SK-N-SH treated with all-trans-retinoic acid at 6 μM for 48 hours (cell line): ENCODE measurements around the gene ZNF672.
A peak's percentile ranks its signal among the peaks of the same experiment; 100 is the strongest.

Experiments
- ATAC-seq: fragments of 200-7000 bp; cut with Tn5 transposase; 3 replicates; pipeline ENCODE4 v1.9.1; 2020; ENCODE audit warnings: mild to moderate bottlenecking, moderate library complexity
- ARNTL ChIP-seq: fragments of 450-650 bp; formaldehyde crosslinking; IDR thresholded peaks from 2 replicates; pipeline ENCODE4 v1.5.0; 2020; ENCODE audit warnings: low read depth, mild to moderate bottlenecking, moderate library complexity, borderline replicate concordance
- BACH2 ChIP-seq: fragments of 250-450 bp; sonication (Bioruptor Pico); IDR thresholded peaks from 2 replicates; pipeline ENCODE4 v1.9.0; 2021; ENCODE audit warnings: mild to moderate bottlenecking, borderline replicate concordance
- CSDC2 ChIP-seq: fragments of 250-450 bp; sonication (Bioruptor Pico); IDR thresholded peaks from 2 replicates; pipeline ENCODE4 v1.5.0; 2020; ENCODE audit warnings: mild to moderate bottlenecking, moderate library complexity
- CSRNP3 ChIP-seq: fragments of 250-450 bp; sonication (Bioruptor Pico); IDR thresholded peaks from 2 replicates; pipeline ENCODE4 v1.5.1; 2021; ENCODE audit warnings: mild to moderate bottlenecking, moderate library complexity
- ESRRG ChIP-seq: fragments of 250-450 bp; sonication (Bioruptor Pico); IDR thresholded peaks from 2 replicates; pipeline ENCODE4 v1.6.1; 2021; ENCODE audit warnings: mild to moderate bottlenecking
- GLIS3 ChIP-seq: fragments of 250-450 bp; sonication (Bioruptor Pico); IDR thresholded peaks from 2 replicates; pipeline ENCODE4 v1.5.0; 2020; ENCODE audit warnings: mild to moderate bottlenecking, moderate library complexity
- ISL1 ChIP-seq: fragments of 250-450 bp; sonication (Bioruptor Pico); IDR thresholded peaks from 2 replicates; pipeline ENCODE4 v2.1.2; 2022; ENCODE audit warnings: mild to moderate bottlenecking, moderate library complexity
- OSR1 ChIP-seq: fragments of 250-450 bp; sonication (Bioruptor Pico); IDR thresholded peaks from 2 replicates; pipeline ENCODE4 v1.8.0; 2022; ENCODE audit warnings: moderate library complexity, mild to moderate bottlenecking, inconsistent platforms
- PPARA ChIP-seq: fragments of 250-450 bp; sonication (Bioruptor Pico); IDR thresholded peaks from 2 replicates; pipeline ENCODE4 v1.5.0; 2020; ENCODE audit warnings: mild to moderate bottlenecking, borderline replicate concordance
- RARB ChIP-seq: fragments of 250-450 bp; sonication (Bioruptor Pico); IDR thresholded peaks from 2 replicates; pipeline ENCODE4 v1.8.0; 2021; ENCODE audit warnings: mild to moderate bottlenecking, moderate library complexity
- TCF4 ChIP-seq: fragments of 250-450 bp; sonication (Bioruptor Pico); IDR thresholded peaks from 2 replicates; pipeline ENCODE4 v1.8.0; 2021; ENCODE audit warnings: mild to moderate bottlenecking, moderate library complexity, borderline replicate concordance
- TOX ChIP-seq: fragments of 250-450 bp; sonication (Bioruptor Pico); IDR thresholded peaks from 2 replicates; pipeline ENCODE4 v1.8.0; 2021; ENCODE audit warnings: mild to moderate bottlenecking, moderate library complexity, borderline replicate concordance
- ZC3H10 ChIP-seq: fragments of 250-450 bp; sonication (Bioruptor Pico); IDR thresholded peaks from 2 replicates; pipeline ENCODE4 v1.5.1; 2021; ENCODE audit warnings: mild to moderate bottlenecking, moderate library complexity
- ZFP3 ChIP-seq: fragments of 250-450 bp; sonication (Bioruptor Pico); IDR thresholded peaks from 2 replicates; pipeline ENCODE4 v1.5.0; 2020; ENCODE audit warnings: mild to moderate bottlenecking, moderate library complexity
- ZFP30 ChIP-seq: fragments of 450-650 bp; formaldehyde crosslinking; IDR thresholded peaks from 2 replicates; pipeline ENCODE4 v1.5.0; 2022; ENCODE audit warnings: mild to moderate bottlenecking, moderate library complexity
- ZNF565 ChIP-seq: fragments of 450-650 bp; formaldehyde crosslinking; conservative IDR thresholded peaks from 2 replicates; pipeline ENCODE4 v1.5.0; 2020; ENCODE audit warnings: low read depth, mild to moderate bottlenecking, moderate library complexity
- ZNF8 ChIP-seq: fragments of 450-650 bp; formaldehyde crosslinking; IDR thresholded peaks from 2 replicates; pipeline ENCODE4 v1.5.0; 2020; ENCODE audit warnings: mild to moderate bottlenecking, moderate library complexity
- TF ChIP-seq, protein P1 (sequence below): fragments of 250-450 bp; sonication (Bioruptor Pico); IDR thresholded peaks from 2 replicates; pipeline ENCODE4 v1.5.1; 2020; ENCODE audit warnings: low read depth, mild to moderate bottlenecking, moderate library complexity
- TF ChIP-seq, protein P2 (sequence below): fragments of 250-450 bp; sonication (Bioruptor Pico); IDR thresholded peaks from 2 replicates; pipeline ENCODE4 v1.5.0; 2020; ENCODE audit warnings: mild to moderate bottlenecking, moderate library complexity

ZNF672 gene

DNA sequence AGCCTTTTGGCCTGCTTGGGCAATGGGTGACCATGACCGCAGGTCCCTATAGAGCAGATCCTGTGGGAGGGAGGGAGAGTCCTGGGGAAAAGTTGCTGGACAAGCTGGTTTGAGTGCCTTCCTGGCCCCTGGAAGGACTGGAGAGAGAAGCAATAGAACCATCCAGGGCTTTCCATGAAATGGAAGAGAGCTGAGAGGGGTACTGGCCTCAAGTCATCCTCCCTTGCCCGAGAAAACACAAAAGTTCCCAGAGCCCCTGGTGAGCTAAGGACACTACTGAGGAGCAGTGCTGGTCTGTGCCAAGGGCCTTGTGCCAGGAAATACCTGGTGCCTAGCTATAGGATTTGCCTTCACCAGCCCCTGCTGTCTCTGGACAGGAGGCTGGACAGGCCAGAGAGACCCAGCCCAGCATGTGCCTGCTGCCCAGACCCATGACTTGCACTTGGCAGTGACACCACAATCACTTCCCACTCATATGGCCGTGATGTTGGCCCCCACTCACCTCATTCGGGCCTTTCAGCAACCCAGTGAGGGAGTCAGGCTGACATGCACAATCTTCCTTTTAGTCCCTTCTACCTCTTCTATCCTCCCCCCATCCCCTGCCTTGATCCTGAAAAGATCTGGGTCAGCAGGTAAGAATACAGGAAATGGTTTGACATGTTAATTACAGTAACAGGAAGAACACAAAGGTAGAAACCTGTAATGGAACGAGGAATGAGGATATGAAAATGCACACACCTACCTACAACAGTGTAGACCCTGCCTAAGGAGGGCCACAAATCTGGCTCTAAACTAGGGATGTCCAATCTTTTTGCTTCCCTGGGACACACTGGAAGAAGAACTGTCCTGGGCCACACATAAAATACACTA, 19.3 kb upstream of the ZNF672 start:
- TF ChIP-seq, protein P1, sequence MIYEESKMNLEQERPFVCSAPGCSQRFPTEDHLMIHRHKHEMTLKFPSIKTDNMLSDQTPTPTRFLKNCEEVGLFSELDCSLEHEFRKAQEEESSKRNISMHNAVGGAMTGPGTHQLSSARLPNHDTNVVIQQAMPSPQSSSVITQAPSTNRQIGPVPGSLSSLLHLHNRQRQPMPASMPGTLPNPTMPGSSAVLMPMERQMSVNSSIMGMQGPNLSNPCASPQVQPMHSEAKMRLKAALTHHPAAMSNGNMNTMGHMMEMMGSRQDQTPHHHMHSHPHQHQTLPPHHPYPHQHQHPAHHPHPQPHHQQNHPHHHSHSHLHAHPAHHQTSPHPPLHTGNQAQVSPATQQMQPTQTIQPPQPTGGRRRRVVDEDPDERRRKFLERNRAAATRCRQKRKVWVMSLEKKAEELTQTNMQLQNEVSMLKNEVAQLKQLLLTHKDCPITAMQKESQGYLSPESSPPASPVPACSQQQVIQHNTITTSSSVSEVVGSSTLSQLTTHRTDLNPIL (CRISPR knock-in tag) = no peak
- TF ChIP-seq CSDC2 (CRISPR knock-in tag) (no peak), ARNTL (CRISPR knock-in tag) (no peak), ESRRG (CRISPR knock-in tag) (no peak), OSR1 (CRISPR knock-in tag) (no peak), ZFP30 (CRISPR knock-in tag) (no peak), ISL1 (no peak), TOX (CRISPR knock-in tag) (no peak), ZNF8 (CRISPR knock-in tag) (no peak)
- TF ChIP-seq, protein P2, sequence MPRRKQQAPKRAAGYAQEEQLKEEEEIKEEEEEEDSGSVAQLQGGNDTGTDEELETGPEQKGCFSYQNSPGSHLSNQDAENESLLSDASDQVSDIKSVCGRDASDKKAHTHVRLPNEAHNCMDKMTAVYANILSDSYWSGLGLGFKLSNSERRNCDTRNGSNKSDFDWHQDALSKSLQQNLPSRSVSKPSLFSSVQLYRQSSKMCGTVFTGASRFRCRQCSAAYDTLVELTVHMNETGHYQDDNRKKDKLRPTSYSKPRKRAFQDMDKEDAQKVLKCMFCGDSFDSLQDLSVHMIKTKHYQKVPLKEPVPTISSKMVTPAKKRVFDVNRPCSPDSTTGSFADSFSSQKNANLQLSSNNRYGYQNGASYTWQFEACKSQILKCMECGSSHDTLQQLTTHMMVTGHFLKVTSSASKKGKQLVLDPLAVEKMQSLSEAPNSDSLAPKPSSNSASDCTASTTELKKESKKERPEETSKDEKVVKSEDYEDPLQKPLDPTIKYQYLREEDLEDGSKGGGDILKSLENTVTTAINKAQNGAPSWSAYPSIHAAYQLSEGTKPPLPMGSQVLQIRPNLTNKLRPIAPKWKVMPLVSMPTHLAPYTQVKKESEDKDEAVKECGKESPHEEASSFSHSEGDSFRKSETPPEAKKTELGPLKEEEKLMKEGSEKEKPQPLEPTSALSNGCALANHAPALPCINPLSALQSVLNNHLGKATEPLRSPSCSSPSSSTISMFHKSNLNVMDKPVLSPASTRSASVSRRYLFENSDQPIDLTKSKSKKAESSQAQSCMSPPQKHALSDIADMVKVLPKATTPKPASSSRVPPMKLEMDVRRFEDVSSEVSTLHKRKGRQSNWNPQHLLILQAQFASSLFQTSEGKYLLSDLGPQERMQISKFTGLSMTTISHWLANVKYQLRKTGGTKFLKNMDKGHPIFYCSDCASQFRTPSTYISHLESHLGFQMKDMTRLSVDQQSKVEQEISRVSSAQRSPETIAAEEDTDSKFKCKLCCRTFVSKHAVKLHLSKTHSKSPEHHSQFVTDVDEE = no peak
- no peak for ATAC-seq

DNA sequence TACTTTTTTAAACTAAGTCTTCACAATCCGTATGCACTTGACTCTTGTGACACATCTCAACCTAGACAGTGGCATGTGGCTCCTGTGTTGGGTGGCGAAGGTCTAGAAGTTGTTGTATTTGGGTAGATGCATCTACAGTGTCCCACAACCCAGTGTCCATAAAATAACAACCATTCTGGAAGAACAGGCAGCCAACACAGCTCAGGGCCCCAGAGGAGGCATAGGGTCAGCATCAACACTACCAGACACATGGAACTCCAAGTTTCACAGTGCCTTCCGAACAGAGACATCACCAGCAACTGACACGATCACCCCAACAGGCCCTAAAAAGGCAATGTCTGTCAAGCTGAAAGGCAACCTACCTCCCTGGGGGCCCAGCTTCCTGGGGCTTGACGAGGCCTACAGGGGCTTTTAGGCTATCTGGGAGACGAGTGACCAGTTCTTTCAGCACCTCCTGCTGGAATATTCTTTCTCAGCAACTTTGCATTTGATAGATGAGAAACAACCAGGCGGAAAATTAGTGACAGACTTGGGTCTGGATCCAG, 17.9 kb upstream of the ZNF672 start:
- TF ChIP-seq ARNTL (CRISPR knock-in tag) (no peak), ZC3H10 (CRISPR knock-in tag) (no peak), RARB (no peak), ZFP30 (CRISPR knock-in tag) (no peak), BACH2 (CRISPR knock-in tag) (no peak), ZNF565 (CRISPR knock-in tag) (no peak), CSRNP3 (CRISPR knock-in tag) (no peak), TCF4 (CRISPR knock-in tag) (no peak), GLIS3 (CRISPR knock-in tag) (no peak), PPARA (CRISPR knock-in tag) (no peak), TOX (CRISPR knock-in tag) (no peak), CSDC2 (CRISPR knock-in tag) (no peak)
- TF ChIP-seq, protein P2 = no peak
- ATAC-seq = no peak

- TF ChIP-seq ARNTL (CRISPR knock-in tag) (no peak), ESRRG (CRISPR knock-in tag) (no peak), BACH2 (CRISPR knock-in tag) (no peak), RARB (no peak), PPARA (CRISPR knock-in tag) (no peak), TOX (CRISPR knock-in tag) (no peak), ZFP3 (CRISPR knock-in tag) (no peak)
- TF ChIP-seq, protein P2 = no peak
- TF ChIP-seq, all 23 proteins: peak for 0
Measured at GRCh38 chr1:248821101-248821500, 16.9 kb upstream of the ZNF672 start.

More at GRCh38 chr1:248821101-248821500, 16.9 kb upstream of the ZNF672 start:
- ATAC-seq = peak; percentile 39
